HEK293 (cell line): ENCODE results near the gene PLD5.

Experiments used
- ATF2 ChIP-seq: fragments of 450-650 bp; formaldehyde crosslinking; IDR thresholded peaks from 2 replicates; pipeline ENCODE4 v1.5.1; 2016; ENCODE audit warnings: missing biosample characterization, missing genetic modification characterization, low read depth
- HOXA7 ChIP-seq: sonication (generic); formaldehyde crosslinking; IDR thresholded peaks from 2 replicates; pipeline ENCODE4 v1.8.1; 2022; ENCODE audit warnings: missing genetic modification reagents, borderline replicate concordance
- REST ChIP-seq: fragments of 450-650 bp; formaldehyde crosslinking; IDR thresholded peaks from 2 replicates; pipeline ENCODE4 v1.5.1; 2016; ENCODE audit warnings: missing biosample characterization, missing genetic modification characterization
- YY1 ChIP-seq: fragments of 450-650 bp; formaldehyde crosslinking; IDR thresholded peaks from 2 replicates; pipeline ENCODE4 v1.5.1; 2018; ENCODE audit warnings: missing biosample characterization, missing genetic modification characterization
- ZBTB1 ChIP-seq: fragments of 450-650 bp; formaldehyde crosslinking; IDR thresholded peaks from 2 replicates; pipeline ENCODE4 v1.5.1; 2016; ENCODE audit warnings: missing biosample characterization, missing genetic modification characterization
- ZBTB49 ChIP-seq: fragments of 450-650 bp; formaldehyde crosslinking; IDR thresholded peaks from 2 replicates; pipeline ENCODE4 v1.5.1; 2016; ENCODE audit warnings: missing biosample characterization, missing genetic modification characterization, low read depth
- ZBTB7A ChIP-seq: fragments of 450-650 bp; formaldehyde crosslinking; IDR thresholded peaks from 2 replicates; pipeline ENCODE4 v1.5.1; 2016; ENCODE audit warnings: low read depth, missing biosample characterization, missing genetic modification characterization
- ZNF133 ChIP-seq: fragments of 450-650 bp; formaldehyde crosslinking; IDR thresholded peaks from 2 replicates; pipeline ENCODE4 v1.5.1; 2016; ENCODE audit warnings: missing biosample characterization, missing genetic modification characterization
- ZNF501 ChIP-seq: fragments of 450-650 bp; formaldehyde crosslinking; IDR thresholded peaks from 2 replicates; pipeline ENCODE4 v1.5.1; 2016; ENCODE audit warnings: missing biosample characterization, missing genetic modification characterization
- ZNF558 ChIP-seq: fragments of 450-650 bp; formaldehyde crosslinking; IDR thresholded peaks from 2 replicates; pipeline ENCODE4 v1.5.1; 2016; ENCODE audit warnings: missing biosample characterization, missing genetic modification characterization
- ZNF670 ChIP-seq: fragments of 450-650 bp; formaldehyde crosslinking; IDR thresholded peaks from 2 replicates; pipeline ENCODE4 v1.5.1; 2016; ENCODE audit warnings: missing biosample characterization, missing genetic modification characterization, low read depth
- TF ChIP-seq, protein P1 (sequence below): fragments of 450-650 bp; formaldehyde crosslinking; IDR thresholded peaks from 2 replicates; pipeline ENCODE4 v1.5.1; 2016; ENCODE audit warnings: missing biosample characterization, missing genetic modification characterization
- TF ChIP-seq, protein P2 (sequence below): fragments of 450-650 bp; formaldehyde crosslinking; IDR thresholded peaks from 2 replicates; pipeline ENCODE4 v1.5.1; 2016; ENCODE audit warnings: missing biosample characterization, missing genetic modification characterization
- TF ChIP-seq, protein P3 (sequence below): fragments of 450-650 bp; formaldehyde crosslinking; IDR thresholded peaks from 2 replicates; pipeline ENCODE4 v1.5.1; 2016; ENCODE audit warnings: missing biosample characterization, missing genetic modification characterization

DNA sequence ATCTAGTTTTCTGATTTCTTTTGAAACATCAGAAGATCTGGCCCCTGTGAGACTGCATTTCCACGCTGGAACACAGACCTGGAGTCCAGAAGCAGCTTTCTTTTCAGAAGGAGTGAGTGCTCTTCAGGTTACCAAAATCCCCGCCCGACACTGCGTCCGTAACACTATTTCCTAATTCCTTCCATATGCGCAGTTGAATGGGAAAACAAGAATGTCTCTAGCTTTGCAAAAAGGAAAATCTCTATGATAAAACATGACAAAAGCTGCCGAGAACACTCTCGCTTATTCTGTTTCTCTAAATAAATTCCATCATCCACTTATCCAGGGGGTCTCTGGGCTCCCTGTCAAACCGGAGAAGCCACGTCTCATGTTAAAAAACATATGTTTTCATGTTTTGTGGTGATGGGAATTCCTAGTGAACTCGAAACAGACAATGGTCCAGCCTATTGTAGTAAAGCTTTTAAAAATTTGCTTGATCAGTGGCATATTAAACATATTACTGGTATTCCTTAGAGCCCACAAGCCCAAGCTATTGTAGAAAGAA lies 67.7 kb downstream of the PLD5 start:
- TF ChIP-seq ZBTB49 (no peak), ZBTB1 (tag by site-specific recombination) (no peak), ZBTB7A (no peak), REST (tag by site-specific recombination) (no peak), ZNF133 (tag by site-specific recombination) (no peak), ATF2 (tag by site-specific recombination) (no peak), HOXA7 (CRISPR knock-in tag) (no peak), ZNF501 (tag by site-specific recombination) (no peak), ZNF558 (tag by site-specific recombination) (no peak), ZNF670 (tag by site-specific recombination) (no peak), YY1 (tag by site-specific recombination) (no peak)
- TF ChIP-seq, protein P1, sequence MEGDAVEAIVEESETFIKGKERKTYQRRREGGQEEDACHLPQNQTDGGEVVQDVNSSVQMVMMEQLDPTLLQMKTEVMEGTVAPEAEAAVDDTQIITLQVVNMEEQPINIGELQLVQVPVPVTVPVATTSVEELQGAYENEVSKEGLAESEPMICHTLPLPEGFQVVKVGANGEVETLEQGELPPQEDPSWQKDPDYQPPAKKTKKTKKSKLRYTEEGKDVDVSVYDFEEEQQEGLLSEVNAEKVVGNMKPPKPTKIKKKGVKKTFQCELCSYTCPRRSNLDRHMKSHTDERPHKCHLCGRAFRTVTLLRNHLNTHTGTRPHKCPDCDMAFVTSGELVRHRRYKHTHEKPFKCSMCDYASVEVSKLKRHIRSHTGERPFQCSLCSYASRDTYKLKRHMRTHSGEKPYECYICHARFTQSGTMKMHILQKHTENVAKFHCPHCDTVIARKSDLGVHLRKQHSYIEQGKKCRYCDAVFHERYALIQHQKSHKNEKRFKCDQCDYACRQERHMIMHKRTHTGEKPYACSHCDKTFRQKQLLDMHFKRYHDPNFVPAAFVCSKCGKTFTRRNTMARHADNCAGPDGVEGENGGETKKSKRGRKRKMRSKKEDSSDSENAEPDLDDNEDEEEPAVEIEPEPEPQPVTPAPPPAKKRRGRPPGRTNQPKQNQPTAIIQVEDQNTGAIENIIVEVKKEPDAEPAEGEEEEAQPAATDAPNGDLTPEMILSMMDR (tag by site-specific recombination), result no peak
- TF ChIP-seq, protein P2, sequence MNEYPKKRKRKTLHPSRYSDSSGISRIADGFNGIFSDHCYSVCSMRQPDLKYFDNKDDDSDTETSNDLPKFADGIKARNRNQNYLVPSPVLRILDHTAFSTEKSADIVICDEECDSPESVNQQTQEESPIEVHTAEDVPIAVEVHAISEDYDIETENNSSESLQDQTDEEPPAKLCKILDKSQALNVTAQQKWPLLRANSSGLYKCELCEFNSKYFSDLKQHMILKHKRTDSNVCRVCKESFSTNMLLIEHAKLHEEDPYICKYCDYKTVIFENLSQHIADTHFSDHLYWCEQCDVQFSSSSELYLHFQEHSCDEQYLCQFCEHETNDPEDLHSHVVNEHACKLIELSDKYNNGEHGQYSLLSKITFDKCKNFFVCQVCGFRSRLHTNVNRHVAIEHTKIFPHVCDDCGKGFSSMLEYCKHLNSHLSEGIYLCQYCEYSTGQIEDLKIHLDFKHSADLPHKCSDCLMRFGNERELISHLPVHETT (tag by site-specific recombination), result no peak
- TF ChIP-seq, protein P3, sequence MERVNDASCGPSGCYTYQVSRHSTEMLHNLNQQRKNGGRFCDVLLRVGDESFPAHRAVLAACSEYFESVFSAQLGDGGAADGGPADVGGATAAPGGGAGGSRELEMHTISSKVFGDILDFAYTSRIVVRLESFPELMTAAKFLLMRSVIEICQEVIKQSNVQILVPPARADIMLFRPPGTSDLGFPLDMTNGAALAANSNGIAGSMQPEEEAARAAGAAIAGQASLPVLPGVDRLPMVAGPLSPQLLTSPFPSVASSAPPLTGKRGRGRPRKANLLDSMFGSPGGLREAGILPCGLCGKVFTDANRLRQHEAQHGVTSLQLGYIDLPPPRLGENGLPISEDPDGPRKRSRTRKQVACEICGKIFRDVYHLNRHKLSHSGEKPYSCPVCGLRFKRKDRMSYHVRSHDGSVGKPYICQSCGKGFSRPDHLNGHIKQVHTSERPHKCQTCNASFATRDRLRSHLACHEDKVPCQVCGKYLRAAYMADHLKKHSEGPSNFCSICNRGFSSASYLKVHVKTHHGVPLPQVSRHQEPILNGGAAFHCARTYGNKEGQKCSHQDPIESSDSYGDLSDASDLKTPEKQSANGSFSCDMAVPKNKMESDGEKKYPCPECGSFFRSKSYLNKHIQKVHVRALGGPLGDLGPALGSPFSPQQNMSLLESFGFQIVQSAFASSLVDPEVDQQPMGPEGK, result no peak
